H54 (cell line): ENCODE data around the gene CPXM2.
"Not testable (repeated sequence)": the region's sequence is repeated elsewhere in the genome, so short reads cannot be mapped to it uniquely, and the experiment has no call there.

Source experiments
- DNase-seq: peaks from one replicate; pipeline ENCODE4 v3.0.0; 2011; ENCODE audit warnings: low spot score, mixed read lengths; ENCODE audit not compliant: insufficient read length
- FAIRE-seq: peaks from 3 replicates; lab custom pipeline; 2011; peaks lifted over from hg19 to GRCh38; lab: Jason Lieb, UNC
- POLR2A ChIP-seq: IDR thresholded peaks from 2 replicates; pipeline ENCODE4 v1.6.1; 2011; ENCODE audit warnings: low read depth, mild to moderate bottlenecking, low read length

The CPXM2 gene

DNA sequence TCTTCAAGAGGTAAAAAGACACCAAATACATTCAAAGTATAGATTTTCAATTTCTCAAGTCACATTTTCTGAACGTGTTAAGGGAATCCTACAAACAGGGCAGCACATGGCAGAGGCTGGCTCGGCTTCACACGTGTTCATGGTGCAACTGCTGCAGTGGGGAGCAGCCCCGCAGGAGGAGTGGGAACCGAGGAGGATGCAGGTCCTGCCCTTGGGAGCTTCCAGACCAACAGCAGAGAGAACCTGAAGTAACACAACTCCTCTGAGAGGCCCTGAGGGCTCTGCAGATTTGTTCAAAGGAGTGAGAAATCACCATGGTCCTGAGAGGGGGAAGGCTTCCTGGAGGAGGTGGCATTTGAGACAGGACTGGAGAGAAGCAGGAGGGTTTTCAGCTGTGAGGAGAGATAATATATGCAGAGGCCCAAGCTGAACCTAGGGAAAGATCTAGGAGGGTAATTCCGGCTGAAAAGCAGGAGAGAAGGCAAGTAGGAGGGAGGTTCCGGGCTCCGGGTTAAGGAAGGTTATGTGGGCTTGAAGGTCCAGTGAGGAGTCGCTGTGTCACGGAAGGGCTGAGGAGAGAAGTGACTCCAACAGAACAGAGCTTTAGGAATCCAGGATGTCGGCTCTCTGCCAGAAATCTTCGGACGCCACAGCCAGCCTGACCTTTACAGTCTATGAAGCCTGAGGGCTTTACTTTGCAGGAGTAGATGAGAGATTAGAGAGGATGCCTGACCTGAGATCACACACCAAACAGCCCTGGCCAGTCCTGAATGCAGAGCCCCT is 148.0 kb downstream of the CPXM2 start:
- DNase-seq, result no peak
- FAIRE-seq, result no peak
- TF ChIP-seq POLR2A, result no peak

DNA sequence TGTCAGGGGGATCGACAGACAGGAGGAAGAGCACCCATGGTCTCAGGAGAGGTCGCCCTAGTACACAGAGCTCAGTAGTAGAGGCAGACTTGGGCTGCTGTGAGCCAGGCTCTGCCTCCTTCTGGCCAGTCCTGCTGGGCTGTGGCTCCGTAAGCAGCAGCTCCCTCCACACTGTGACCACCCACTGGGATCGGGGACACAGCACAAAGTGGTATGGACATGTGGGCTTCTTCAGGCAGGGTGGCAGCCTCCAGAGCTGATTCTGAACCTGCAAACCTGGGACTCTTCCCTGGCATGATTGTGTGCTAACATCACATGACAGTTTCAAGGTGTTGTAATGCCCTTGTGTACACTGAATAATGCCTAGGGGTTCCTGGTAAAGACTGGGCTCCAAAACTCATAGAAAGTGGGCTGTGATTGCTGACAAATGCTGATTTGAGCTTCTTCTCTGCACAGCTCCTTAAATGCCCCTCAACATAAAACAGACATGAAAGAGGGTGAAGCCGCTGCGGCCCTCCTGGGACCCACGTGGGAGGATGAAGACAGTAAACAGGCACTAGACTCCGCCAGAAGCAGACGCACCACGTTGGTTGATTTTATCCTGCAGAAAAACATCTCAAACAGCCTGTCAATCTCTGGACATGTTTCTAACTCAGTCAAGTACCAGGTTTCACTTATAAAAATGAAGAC is 148.7 kb downstream of the CPXM2 start:
- DNase-seq (no peak), FAIRE-seq (no peak)

GRCh38 chr10:123741711-123742110 is 149.9 kb downstream of the CPXM2 start:
- no peak for TF ChIP-seq POLR2A
- DNase-seq (no peak), FAIRE-seq (no peak)

More for the DNA sequence above, 148.7 kb downstream of the CPXM2 start:
- TF ChIP-seq POLR2A, result no peak

- no peak for FAIRE-seq
- TF ChIP-seq POLR2A, result no peak
- DNase-seq, result no peak
Measured at GRCh38 chr10:123741146-123741545, 150.5 kb downstream of the CPXM2 start.

DNA sequence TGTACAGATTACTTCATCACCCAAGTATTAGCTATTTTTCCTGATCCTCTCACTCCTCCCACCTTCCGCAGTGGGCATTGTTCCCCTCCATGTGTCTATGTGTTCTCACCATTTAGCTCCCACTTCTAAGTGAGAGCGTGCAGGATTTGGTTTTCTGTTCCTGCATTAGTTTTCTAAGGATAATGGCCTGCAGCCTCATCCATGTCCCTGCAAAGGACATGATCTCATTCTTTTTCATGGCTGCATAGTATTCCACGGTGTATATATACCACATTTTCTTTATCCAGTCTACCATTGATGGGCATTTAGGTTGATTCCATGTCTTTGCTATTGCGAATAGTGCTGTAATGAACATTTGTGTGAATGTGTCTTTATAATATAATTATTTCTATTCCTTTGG is 154.7 kb downstream of the CPXM2 start:
- FAIRE-seq, DNase-seq: not testable (repeated sequence)

GRCh38 chr10:123729523-123729922 is 162.1 kb downstream of the CPXM2 start:
- FAIRE-seq (no peak), DNase-seq (no peak)
- no peak for TF ChIP-seq POLR2A

DNA sequence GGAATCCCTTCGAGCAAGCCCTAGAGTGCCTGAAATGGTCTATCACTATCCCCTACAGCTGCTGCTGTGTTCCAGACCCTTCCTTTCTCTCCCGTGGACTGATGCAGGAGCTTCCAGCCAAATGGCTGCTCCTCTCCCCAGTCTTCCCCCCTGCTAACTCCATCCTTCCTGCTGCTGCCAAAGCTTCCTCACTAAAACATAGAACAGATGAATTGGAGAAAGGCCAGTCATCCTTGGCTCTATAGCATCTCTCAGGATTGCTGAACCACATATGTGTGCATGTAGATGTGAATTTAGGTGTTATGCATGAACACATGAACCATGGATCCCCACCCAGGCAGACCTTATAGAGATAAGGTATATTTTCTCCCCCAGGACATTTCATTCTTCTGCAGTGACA is 164.8 kb downstream of the CPXM2 start:
- FAIRE-seq, result no peak

GRCh38 chr10:123726381-123726780 is 165.2 kb downstream of the CPXM2 start:
- no peak for FAIRE-seq
- DNase-seq, result no peak
- no peak for TF ChIP-seq POLR2A

More for the DNA sequence above, 164.8 kb downstream of the CPXM2 start:
- TF ChIP-seq POLR2A, result no peak
- DNase-seq, result no peak

- FAIRE-seq, result no peak
- TF ChIP-seq POLR2A, result no peak
- no peak for DNase-seq
Measured at GRCh38 chr10:123724747-123725146, 166.9 kb downstream of the CPXM2 start.

GRCh38 chr10:123722351-123722750 is 169.3 kb downstream of the CPXM2 start:
- FAIRE-seq (no peak), DNase-seq (no peak)
- TF ChIP-seq POLR2A, result no peak

DNA sequence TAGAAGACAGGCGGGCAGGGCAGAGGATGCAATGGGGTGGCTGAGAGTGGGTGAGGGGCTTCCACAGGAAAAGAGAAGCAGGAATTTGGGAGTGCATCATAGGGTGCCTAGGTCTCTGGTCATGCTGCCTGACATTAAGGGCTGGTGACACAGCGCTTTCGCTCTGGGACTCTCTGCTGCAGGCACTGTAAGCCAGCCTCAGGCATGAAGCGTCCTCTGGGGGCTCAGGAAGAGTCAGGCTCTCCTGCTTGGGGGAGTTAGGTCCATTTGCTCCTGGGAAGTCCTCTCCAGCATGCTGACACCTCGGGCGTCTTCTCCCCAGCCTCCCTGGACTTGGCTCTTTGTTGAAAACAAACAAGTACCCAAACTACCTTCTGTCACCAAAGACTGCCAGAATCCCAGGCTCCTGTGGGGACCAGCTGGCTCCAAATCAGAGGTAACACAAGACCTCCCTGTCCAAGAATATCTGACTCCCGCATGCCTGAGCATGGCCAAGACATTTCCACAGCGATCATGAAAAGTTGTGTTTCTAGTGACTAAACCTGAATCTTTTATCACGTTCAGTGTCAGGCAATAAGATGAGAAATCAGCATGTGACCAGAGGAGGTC is 170.1 kb downstream of the CPXM2 start:
- TF ChIP-seq POLR2A, result no peak
- FAIRE-seq, result no peak
- DNase-seq, result no peak

DNA sequence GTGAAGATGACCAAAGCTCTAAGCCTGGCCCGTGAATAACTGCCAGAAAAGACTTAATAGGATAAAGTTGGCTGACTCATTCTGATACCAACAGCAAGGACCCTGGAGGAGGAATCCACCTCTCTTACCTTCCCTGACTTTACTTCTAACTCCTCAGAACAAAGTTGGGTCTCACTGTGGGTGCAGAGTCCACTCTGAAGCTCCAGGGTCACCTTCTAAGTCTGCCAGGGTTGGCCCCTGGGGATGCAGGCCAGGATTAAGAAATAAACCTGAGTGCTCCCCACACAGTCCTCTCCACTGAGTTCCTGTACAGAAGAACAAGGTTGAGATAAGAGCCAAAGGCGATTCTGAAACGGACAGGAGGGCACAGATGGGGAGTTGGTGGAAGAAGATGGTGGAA is 171.1 kb downstream of the CPXM2 start:
- no peak for TF ChIP-seq POLR2A
- DNase-seq, result no peak
- no peak for FAIRE-seq

- FAIRE-seq, result no peak
- TF ChIP-seq POLR2A, result no peak
- DNase-seq, result no peak
Measured at GRCh38 chr10:123718544-123719060, 173.0 kb downstream of the CPXM2 start.

- TF ChIP-seq POLR2A, result no peak
- DNase-seq, result no peak
- no peak for FAIRE-seq
Measured at GRCh38 chr10:123717336-123717735, 174.3 kb downstream of the CPXM2 start.

DNA sequence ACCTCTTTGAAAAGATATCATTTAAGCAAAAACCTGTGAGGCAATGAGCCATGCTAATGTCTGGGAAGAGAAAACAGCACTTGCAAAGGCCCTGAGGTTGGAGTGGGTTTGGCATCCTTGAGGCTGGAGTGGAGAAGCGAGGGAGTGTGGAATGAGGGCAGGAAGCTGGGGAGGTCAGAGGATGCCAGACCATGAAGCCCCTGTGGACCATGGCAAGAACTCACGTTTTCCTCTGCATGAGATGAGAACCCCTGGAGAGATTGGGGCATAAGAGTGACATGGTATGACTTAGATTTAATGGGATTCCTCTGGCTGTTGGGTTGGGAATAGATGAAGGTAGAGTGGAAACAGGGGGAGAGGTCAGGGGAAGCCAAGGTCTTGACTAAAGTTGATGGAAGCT is 176.1 kb downstream of the CPXM2 start:
- TF ChIP-seq POLR2A, result no peak
- no peak for DNase-seq
- no peak for FAIRE-seq
